Body of pancreas (tissue), 2 donors: ENCODE data around the gene GPR139. TPM values are rescaled to one million over a fixed set of nuclear protein-coding genes. Genes with fewer than 3 reads are reported as not detected.

ENCODE experiments used
- total RNA-seq, 2 donors: library from RNA; depleted of rRNA; stranded (reverse); fragments of >200 nt; gene quantifications; one replicate each; pipeline ENCODE4 v1.1.0, GENCODE V29; 2016

Gene GPR139
- total RNA-seq, 2 donors from 2014 or later, result not detected

Other genes with a start within 250 kb of the GPR139 start
- 10 to 100 TPM; 27.7 to 31.6 TPM for gene GPRC5B, start 189.0 kb downstream of the GPR139 start, total RNA-seq